ENCODE results near the gene EMILIN2. TPM values are rescaled to one million over a fixed set of nuclear protein-coding genes. Genes with fewer than 3 reads are reported as not detected.

The EMILIN2 gene
- total and polyA plus RNA-seq, 9 of the 15 experiments (the other 6 are each of a cell fraction or from before 2014, with no cell fraction given), result 0.01 to 0.40 (median 0.19) TPM

- TF ChIP-seq, protein P1, sequence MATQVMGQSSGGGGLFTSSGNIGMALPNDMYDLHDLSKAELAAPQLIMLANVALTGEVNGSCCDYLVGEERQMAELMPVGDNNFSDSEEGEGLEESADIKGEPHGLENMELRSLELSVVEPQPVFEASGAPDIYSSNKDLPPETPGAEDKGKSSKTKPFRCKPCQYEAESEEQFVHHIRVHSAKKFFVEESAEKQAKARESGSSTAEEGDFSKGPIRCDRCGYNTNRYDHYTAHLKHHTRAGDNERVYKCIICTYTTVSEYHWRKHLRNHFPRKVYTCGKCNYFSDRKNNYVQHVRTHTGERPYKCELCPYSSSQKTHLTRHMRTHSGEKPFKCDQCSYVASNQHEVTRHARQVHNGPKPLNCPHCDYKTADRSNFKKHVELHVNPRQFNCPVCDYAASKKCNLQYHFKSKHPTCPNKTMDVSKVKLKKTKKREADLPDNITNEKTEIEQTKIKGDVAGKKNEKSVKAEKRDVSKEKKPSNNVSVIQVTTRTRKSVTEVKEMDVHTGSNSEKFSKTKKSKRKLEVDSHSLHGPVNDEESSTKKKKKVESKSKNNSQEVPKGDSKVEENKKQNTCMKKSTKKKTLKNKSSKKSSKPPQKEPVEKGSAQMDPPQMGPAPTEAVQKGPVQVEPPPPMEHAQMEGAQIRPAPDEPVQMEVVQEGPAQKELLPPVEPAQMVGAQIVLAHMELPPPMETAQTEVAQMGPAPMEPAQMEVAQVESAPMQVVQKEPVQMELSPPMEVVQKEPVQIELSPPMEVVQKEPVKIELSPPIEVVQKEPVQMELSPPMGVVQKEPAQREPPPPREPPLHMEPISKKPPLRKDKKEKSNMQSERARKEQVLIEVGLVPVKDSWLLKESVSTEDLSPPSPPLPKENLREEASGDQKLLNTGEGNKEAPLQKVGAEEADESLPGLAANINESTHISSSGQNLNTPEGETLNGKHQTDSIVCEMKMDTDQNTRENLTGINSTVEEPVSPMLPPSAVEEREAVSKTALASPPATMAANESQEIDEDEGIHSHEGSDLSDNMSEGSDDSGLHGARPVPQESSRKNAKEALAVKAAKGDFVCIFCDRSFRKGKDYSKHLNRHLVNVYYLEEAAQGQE (IDR thresholded peaks at IDR 0.05; ENCODE audit: borderline replicate concordance), result peak; percentile 19; the same call in 1 of the 2 replicates
- TF ChIP-seq, protein P1 (CRISPR knock-in tag; IDR thresholded peaks at IDR 0.05; ENCODE audit: low read depth), result no peak
These were observed 101.2 kb downstream of the EMILIN2 start (continued) for GRCh38 chr18:2948038-2948437.

DNA sequence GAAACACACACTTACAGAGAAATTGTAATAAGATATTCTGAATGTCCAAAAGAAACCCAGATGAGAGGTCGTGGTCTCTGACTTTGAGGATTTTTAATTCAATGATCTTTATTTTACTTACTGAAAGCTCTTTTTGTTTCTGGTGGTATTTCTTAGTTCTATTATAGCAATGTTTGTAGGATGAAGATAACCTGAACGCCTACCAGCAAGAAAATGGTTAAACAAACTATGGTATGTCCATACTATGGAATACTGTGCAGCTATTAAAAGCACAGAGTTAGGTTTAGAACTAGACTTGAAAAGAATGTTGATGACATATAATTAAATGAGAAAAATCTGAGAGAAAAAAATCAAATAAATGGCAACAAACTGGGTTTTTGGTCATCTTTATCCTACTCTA, 105.8 kb downstream of the EMILIN2 start:
- Histone ChIP-seq H3K4me2 (ENCODE audit: insufficient read depth, low read length) (no peak overlapping the region), H3K27me3 (ENCODE audit: control insufficient read depth in 2 of 2, insufficient read depth in 2 of 2, low read length in 2 of 2) (no peaks in the 10 kb centered on the region), H2AFZ (ENCODE audit: low read depth, low read length) (no peak overlapping the region), H3K27ac (ENCODE audit: extremely low read depth, low read depth, low read length) (no peak overlapping the region), H3K79me2 (ENCODE audit: control insufficient read depth, insufficient read depth, low read length) (no peaks in the 10 kb centered on the region), H3K9ac (ENCODE audit: insufficient read depth in 1 of 2, low read depth in 2 of 2, low read length in 2 of 2) (no peak overlapping the region), H3K4me1 (replicated peaks in 1 of 2; ENCODE audit: control insufficient read depth in 2 of 2, insufficient read depth in 2 of 2, low read length in 2 of 2) (no peaks in the 10 kb centered on the region), H3K9me1 (ENCODE audit: control insufficient read depth, insufficient read depth, low read length) (no peaks in the 10 kb centered on the region), H3K4me3 (no peak overlapping the region), H4K20me1 (replicated peaks; ENCODE audit: control insufficient read depth, insufficient read depth, low read length) (no peaks in the 10 kb centered on the region), H3K36me3 (ENCODE audit: control insufficient read depth, insufficient read depth, low read length) (peaks cover 86% of the 10 kb centered on the region), H3K9me3 (replicated peaks; ENCODE audit: control insufficient read depth, insufficient read depth, low read depth, low read length) (no peaks in the 10 kb centered on the region)
- CTCF ChIA-PET (ENCODE audit: low intra/inter-chr PET ratio), result interaction anchor here (0.7 kb wide), 1 partner anchor 183 kb away, joined by 3 read pairs; no protein-coding TSS in a partner anchor
- ATAC-seq (no peak), DNase-seq (ENCODE audit: extremely low read depth in 1 of 4, low spot score in 3 of 4) (no peak), FAIRE-seq (no peak)
- POLR2A ChIA-PET, result interaction anchor here (0.7 to 0.9 kb wide), 2 partner anchors 13 to 666 kb away, joined by 3 to 4 read pairs; no protein-coding TSS in a partner anchor
- in situ Hi-C loops (cut with MboI), result no loop called here
- intact Hi-C loops (cut with micrococcal nuclease), result no loop called here
- 41% methylated on average over 2 of the region's 2 CpGs for WGBS (ENCODE audit: insufficient coverage, low coverage, missing lambda C conversion rate)
- BruUV-seq (replicated peaks), result no TSS peak
- no peak for TF ChIP-seq CBX3 (IDR thresholded peaks at IDR 0.05; ENCODE audit: borderline replicate concordance in 1 of 2, low read length in 2 of 2)
- TF ChIP-seq GMEB1 (CRISPR knock-in tag; IDR thresholded peaks at IDR 0.05), result no peak
- TF ChIP-seq KDM2B (CRISPR knock-in tag; IDR thresholded peaks at IDR 0.05), result no peak
- TF ChIP-seq, protein P2, sequence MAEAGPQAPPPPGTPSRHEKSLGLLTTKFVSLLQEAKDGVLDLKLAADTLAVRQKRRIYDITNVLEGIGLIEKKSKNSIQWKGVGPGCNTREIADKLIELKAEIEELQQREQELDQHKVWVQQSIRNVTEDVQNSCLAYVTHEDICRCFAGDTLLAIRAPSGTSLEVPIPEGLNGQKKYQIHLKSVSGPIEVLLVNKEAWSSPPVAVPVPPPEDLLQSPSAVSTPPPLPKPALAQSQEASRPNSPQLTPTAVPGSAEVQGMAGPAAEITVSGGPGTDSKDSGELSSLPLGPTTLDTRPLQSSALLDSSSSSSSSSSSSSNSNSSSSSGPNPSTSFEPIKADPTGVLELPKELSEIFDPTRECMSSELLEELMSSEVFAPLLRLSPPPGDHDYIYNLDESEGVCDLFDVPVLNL (CRISPR knock-in tag; IDR thresholded peaks at IDR 0.05; ENCODE audit: low read depth), result no peak
- TF ChIP-seq USF1 (CRISPR knock-in tag; IDR thresholded peaks at IDR 0.05), result no peak
- TF ChIP-seq HMGN3 (IDR thresholded peaks at IDR 0.05; ENCODE audit: borderline replicate concordance, extremely low read depth, insufficient read length, low read depth, low read length), result no peak
- no peak for TF ChIP-seq MAFG (tag; conservative IDR thresholded peaks at IDR 0.05)
